HG02970 (cell line): ENCODE data around the gene BRICD5.

Experiments
- ATAC-seq: cut with Tn5 transposase; IDR thresholded peaks from one replicate; pipeline ENCODE4 v1.9.1; 2021; ENCODE audit warnings: mild to moderate bottlenecking, moderate library complexity, moderate number of reproducible peaks; ENCODE audit not compliant: unreplicated experiment, low FRiP score

Gene BRICD5

DNA sequence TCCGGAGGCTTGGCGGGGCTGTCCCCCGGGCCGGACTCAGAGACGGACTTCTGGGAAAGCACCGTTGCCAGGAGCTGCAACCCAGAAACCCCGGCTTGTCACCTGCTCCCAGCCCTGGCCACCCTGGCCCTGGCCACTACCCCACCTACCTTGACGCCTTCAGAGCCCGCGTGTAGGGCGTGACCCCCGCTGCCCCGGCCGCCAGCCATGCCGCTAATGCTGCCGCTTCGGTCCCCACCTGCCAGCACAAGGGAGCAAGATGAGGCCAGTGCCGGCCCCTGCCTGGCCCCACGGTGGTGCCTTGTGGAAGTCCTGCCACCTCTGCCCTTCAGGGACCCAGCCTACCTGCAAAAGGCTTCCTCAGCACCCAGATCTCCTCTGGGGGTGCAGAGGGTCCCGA lies 25.7 kb downstream of the BRICD5 start:
- no peak for ATAC-seq

DNA sequence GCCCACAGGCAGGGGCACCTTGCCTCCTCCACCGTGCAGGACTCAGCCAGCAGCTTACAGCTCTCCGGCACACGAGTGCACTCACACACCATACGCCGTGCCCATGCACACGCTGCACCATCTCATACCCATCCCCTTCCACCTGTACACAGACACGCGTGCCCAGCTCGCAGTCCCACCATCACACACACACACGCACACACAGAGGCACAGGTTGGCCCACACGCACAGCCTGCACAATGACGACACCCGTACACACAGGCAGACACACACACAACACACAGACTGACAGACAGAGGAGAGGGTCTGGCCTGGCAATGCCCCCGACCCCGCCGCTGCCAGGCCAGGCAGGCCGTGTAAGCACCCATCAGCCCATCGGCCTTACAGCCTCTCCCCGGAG lies 26.3 kb downstream of the BRICD5 start:
- ATAC-seq = no peak

DNA sequence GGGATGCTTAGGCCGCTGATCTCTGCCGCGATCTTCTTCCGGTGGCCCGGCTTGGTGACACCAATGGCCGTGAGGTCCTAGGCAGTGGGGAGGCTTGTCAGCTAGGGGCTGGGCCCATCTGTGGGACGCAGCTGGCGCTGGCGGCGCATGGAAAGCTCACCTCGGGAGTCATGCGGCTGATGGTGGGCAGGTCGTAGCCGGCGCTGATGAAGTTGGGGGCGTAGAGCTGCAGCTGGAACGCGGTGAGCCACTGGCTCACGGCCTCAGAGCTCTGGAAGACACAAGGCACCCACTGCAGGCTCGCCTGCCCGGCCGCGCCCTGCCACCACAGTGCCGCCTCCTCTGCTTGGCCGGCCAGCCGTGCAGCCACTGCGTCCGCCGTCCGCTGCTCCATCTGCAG lies 27.0 kb downstream of the BRICD5 start:
- ATAC-seq = no peak

DNA sequence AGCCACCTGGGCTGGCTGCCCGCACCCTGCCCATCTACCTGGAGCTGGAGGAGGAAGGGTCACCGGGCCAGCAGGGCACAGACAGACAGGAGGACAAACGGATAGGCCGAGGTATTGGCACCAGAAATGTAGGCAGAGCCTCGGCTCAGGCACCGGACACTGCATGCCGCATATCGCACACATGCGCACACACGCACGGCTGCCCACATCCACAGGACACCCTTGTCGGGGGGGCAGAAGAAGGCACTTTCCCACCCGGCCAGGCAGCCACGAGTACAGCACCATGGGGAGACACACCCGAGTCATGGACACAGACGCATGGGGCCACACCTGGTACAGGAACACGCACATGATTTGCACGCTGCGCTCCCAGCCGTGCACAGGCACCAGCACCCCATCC lies 28.7 kb downstream of the BRICD5 start:
- no peak for ATAC-seq

DNA sequence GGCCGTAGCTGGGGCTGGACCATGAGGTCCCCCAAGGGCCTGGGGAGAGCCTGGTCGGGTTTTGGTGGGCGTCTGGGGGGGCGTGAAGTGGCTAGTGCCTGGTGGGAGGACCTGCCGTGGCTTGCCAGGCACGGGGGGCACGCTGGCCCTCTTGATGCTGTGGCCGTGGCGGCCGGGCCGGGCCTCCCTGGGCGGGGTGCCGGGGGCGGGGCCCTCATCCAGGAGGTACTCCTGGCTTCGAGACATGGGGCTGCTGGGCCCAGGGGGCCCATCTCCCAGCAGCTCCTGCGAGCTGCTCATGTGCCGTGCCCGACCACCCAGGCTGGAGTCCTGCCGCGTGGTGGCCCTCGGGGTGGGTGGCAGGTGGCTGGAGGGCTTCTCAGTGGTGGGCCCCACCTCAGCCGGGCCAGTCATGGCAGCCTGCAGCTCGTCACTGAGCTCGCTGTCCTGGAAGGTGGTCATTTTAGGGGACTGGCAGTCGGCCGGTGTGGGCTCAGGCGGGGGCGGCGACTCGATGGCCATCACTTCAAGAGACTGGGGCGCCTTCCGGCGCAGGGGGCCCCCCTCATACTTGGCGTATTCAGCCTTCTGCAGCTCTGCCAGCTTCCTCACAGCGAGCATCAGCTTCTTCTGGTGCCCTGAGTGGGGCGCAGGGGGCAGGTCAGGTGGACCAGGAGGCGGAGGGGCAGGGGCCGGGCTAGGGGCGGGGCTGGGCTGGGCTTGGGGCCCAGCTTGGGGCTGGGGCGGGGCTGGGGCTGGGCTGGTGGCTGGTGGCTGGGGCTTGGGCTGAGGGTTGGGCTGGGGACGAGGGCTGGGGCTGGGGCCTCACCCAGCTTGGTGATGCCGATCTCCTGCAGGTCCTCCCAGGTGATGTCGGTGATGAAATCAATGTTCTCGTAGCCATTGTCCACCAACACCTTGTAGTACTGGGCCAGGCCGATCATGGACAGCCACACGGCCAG lies 29.4 kb downstream of the BRICD5 start:
- no peak for ATAC-seq

DNA sequence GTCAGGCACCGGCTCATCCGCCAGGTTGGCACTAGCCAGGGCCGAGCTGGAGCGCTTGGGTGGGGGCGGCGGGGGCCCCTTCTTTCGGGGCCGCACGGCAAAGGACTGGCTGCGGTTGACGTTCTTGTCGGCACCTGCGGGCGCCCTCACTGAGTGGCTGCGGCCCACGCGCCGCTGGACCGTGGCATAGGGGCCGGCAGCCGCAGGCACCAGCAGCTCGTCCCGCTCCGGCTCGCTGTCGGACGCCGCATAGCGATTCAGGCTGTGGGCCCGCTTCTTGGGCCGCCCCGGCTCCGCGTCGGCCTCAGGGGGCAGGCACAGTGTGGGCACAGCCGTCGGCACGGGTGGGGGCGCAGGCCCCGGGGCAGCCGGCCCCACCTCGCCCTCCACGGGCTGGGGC lies 30.2 kb downstream of the BRICD5 start:
- ATAC-seq = no peak

DNA sequence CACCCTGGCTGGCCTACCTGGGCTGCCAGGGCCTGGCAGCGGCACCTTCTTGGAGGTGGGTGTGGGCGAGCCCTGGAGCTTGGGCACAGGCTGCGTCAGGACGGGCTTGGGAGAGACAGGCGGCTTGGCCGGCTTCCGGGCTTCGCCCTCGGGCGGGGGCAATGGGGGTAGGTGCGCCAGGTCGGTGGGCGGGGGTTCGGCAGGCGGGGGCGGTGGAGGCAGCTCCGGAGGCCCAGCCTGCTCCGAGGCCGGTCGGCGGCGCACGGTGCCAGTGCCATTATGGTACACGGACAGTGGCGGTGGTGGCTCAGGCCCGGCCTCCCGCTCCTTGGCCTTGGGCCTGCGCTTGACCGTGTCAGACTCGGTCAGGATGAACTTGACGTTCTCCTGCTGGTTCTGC lies 31.1 kb downstream of the BRICD5 start:
- no peak for ATAC-seq

DNA sequence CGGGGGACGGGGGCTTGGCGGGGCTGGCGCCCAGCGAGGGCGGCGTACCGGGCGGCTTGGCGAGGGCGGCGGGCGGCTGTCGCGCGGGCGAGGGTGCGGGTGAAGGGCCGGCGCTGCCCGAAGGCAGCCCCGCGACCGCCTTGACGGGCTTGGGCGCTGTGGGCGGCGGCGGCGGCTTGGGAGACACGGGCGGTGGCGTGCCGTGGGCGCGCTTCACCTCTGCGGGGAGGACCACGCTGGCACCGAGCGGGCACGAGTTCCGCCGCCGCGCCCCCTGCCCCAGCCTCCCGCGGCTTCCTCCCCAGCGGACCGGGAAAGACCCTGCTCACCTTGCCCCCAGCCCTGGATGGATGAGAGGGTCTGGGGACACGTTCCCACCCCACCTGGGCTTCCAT lies 31.6 kb downstream of the BRICD5 start:
- ATAC-seq = no peak

DNA sequence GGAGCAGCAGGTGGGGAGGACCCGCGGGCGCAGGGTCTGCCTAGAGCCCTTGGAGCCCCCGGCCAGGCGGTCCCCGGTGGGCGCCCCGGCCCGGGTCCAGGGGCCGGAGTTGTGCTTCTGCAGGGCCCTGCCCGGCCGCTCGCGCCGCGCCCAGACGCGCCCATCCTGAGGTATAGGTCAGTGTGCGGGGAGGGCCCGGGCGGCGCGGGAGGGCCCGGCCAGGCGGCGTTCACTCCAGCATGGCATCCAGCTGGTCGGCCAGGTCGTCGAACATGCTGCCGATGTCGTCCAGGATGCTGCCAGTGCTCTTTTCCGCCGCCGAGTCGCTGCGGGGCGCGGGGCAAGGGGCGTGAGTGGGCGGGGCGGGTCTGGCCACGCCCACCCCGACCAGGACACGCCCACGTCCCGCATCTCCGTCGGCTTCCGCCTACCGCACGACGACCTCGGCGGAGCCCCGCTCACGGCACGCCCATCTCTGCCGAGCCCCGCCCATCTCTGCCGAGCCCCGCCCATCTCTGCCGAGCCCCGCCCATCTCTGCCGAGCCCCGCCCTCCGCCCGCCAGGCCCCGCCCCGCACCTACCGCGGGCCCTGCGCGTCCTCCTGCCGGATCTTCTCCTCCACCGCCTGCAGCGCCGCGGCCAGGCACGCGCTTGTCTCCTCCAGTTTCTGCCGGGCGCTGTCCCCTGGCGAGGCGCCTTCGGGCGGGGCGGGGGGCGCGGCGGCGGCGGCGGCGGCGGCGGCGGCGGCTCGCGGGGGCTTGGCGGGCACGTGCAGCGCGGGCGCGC lies 32.1 kb downstream of the BRICD5 start:
- no peak for ATAC-seq

DNA sequence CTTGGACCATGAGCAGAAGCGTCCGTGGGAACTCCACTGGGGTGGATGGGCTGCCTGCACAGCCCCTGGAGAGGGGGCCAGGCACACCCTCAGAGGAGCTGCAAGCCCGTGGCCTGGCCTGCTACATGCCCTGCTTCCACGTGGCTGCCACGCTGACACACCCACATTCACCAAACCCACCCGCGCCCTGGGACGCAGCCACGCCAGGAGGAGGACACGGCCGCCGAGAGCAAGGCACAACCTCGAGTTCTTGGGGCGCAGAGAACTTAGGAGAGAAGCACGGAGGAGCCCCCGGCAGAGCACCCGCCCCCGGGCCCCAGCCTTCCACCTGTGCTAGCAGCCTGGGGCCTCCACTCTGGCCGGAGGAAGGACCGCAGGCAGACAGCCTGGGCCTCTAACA lies 33.1 kb downstream of the BRICD5 start:
- ATAC-seq = no peak

DNA sequence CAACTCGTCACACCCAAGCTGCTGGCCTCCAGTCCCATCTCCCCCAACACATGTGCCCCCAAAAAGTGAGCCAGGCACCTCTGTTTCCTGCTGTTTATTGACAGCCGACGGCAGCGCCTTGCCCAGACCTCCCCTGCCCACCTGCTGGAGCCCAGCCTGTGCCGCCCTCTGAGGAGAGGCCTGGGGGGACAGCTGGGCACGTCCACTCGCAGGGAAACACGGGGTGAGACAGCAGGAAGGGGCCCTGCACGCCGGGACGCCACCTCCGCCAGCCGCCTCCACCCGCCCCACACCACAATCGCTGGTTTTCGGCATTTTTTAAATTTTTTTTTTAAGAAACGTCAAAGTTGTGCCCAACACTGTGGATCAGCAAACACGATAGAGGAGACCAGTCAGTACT lies 33.6 kb downstream of the BRICD5 start:
- ATAC-seq = no peak

DNA sequence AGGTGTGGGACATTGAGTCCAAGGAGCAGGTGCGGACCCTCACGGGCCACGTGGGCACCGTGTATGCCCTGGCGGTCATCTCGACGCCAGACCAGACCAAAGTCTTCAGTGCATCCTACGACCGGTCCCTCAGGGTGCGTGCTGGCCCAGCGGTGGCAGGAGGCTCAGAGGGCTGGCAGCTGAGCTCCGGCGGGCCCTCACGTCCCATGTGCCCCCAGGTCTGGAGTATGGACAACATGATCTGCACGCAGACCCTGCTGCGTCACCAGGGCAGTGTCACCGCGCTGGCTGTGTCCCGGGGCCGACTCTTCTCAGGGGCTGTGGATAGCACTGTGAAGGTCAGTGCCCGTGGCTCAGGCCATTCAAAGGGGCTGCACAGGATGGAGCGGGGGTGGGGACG lies 34.6 kb downstream of the BRICD5 start:
- ATAC-seq = no peak

DNA sequence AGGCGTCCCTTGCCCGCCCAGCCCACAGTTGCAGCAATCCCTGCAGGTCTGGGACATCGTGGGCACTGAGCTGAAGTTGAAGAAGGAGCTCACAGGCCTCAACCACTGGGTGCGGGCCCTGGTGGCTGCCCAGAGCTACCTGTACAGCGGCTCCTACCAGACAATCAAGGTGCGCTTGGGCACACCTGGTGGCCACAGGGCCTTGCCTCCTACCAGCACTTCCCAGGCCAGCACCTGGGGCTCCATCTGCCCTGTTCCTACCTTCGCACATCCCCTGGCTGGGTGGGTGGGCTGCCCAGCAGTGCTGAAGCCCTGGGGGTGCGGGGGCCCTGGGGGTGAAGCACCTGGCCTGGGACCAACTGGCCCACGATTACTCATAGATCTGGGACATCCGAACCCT lies 35.2 kb downstream of the BRICD5 start:
- ATAC-seq = no peak

DNA sequence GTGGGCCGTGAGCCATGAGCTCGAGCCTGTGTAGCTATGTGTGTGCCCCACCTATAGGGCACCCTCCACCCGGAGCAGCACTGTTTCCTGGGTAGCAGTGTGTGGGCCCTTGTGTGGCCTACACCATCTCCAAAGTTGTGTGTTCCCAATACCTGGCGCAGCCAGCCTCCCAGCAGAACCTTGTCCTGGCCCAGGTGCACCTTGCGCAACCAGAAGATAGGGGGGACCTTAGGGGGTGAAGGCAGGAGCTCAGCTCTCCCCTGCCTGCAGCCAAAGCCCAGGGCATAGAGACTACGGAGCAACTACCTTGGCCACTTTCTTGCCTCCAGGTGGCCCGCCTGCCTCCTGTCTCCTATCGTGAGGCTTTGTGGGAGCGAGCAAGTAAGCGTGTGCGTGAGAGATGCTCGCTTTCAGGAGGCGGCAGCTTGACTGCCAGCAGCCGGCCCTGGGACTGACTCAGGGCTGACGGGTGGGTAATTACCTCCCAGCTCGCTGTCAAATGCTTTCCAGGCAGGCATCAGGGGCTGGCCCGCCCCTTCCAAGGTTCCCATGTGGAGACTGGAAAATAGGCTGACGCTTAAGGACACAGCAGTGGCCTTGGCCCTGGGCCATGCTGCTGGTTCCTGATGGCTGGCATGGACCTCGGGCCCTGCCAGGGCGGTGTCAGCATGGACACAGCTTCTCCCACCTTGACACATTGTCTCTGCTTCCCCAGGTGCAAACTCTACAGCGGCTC lies 36.1 kb downstream of the BRICD5 start:
- no peak for ATAC-seq

DNA sequence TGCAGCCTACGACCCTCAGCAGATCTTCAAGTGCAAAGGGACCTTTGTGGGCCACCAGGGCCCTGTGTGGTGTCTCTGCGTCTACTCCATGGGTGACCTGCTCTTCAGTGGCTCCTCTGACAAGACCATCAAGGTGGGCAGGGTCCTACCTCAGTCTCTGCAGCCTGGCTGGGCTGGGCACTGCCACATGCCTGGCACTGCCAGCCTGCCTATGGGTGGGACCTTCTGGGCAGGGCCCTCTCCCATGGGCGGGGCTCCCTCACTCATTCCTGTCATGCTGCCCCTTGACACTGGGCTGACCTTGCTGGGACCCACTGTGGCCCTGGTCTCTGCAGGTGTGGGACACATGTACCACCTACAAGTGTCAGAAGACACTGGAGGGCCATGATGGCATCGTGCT lies 36.7 kb downstream of the BRICD5 start:
- ATAC-seq = no peak

DNA sequence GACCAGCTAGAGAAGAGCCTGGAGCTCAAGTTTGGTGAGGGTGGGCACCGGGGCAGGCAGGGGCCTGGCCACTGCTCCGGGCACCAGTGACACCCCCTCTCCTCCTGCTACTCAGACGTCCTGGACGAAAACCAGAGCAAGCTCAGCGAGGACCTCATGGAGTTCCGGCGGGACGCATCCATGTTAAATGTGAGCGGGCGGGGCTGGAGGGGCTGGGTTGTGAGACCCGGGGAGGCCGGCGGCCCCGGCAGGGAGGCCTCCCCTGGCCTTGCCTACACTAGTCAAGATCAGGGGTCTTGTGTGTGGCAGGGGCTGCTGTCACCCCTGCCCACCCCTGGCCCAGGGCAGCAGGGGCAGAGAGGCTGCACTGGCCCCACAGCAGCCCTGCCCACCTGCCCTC lies 37.3 kb downstream of the BRICD5 start:
- no peak for ATAC-seq

DNA sequence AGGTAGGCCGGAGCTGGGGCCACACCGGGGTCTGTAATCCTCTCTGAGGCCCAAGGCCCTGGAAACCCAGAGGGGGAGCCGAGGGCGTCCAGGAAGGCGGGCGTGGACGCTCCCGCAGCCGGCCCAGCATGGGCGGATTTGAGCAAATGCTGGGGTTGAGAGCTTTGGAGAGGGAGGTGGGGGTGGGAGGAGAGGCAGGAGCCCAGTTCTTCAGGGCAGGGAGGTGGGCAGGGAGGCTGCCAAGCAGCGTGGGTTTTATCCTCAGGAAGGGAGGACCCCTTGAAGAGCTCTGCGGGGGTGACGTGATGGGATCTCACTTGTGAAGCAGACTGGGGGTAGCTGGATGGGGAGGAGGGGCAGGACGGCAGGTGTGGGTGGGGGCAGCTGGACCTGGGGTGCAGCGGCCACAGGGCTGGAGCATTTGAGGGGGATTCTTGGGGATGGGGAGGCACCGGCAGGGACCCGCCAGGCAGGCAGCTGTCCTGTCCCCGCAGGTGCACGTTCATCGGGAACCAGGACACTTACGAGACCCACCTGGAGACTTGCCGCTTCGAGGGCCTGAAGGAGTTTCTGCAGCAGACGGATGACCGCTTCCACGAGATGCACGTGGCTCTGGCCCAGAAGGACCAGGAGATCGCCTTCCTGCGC lies 37.9 kb downstream of the BRICD5 start:
- ATAC-seq = no peak

DNA sequence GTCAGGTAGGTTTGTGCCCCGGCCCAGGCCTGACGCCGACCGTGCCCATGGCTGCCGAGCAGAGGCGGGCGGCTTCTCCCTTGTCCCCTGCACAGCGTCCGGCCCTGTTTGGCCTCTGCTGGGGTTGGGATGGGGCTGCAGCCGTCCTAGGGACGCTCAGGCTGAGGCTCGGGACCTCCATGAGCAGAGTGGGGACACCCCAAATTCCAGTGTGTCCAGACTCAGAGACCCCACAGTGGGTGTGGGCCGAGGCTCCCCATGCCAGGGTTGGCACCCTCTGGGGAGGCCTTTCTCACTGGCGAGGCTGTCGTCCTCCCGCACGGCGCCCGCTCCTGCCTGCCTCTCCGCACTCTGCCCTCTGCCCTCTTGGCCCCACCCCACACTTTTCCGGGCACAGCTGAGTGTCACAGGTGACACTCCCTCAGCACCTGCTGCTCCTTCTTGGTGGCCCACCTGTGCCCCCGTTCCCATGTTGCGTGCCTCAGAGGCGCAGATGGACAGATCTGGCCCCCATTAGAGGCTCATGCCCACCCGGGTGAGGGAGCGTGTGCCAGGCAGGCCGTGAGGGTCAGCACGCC lies 39.0 kb downstream of the BRICD5 start:
- no peak for ATAC-seq

DNA sequence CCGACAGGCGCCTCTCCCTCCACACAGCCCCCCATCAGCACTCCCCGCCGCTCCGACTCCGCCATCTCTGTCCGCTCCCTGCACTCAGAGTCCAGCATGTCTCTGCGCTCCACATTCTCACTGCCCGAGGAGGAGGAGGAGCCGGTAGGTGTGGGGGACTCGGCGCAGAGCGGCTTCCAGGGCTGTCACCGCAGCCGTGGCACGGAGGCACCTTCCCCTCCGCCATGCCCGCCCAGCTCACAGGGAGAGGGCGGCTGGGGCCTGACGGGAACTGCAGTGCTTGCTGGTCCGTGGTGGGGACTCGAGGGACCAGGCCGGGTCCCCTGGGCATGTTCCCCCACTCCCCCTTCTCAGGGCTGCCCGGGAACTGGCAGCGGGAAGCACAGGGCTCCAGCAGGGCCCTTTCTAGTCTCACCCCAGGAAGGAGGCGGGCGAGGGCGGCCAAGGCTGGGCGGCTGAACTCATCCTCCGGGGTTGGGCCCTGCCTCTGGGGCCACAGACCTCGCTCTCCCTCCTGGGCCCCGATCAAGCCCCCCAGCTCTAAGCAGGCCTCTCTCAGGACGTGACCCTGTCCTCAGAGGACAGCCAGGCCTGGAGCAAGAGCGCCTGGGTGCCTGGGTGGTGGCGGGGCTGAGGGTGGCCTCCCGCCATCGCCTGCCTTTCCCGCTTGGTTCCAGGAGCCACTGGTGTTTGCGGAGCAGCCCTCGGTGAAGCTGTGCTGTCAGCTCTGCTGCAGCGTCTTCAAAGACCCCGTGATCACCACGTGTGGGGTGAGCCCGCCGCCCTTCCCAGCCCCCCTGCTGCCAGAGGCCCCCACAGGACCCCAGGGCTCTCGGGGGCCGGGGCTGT lies 39.9 kb downstream of the BRICD5 start:
- ATAC-seq = no peak
